C4-2B (cell line): ENCODE results near the gene FAM221B.

Experiments used
- ZFX ChIP-seq: fragments of 450-650 bp; IDR thresholded peaks from 2 replicates; pipeline ENCODE4 v1.6.1; 2017
- TF ChIP-seq, protein P1 (sequence below): fragments of 450-650 bp; conservative IDR thresholded peaks from 2 replicates; pipeline ENCODE4 v1.5.1; 2017; ENCODE audit warnings: mild to moderate bottlenecking

- TF ChIP-seq, protein P1, sequence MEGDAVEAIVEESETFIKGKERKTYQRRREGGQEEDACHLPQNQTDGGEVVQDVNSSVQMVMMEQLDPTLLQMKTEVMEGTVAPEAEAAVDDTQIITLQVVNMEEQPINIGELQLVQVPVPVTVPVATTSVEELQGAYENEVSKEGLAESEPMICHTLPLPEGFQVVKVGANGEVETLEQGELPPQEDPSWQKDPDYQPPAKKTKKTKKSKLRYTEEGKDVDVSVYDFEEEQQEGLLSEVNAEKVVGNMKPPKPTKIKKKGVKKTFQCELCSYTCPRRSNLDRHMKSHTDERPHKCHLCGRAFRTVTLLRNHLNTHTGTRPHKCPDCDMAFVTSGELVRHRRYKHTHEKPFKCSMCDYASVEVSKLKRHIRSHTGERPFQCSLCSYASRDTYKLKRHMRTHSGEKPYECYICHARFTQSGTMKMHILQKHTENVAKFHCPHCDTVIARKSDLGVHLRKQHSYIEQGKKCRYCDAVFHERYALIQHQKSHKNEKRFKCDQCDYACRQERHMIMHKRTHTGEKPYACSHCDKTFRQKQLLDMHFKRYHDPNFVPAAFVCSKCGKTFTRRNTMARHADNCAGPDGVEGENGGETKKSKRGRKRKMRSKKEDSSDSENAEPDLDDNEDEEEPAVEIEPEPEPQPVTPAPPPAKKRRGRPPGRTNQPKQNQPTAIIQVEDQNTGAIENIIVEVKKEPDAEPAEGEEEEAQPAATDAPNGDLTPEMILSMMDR: no peak
- no peak for TF ChIP-seq ZFX
These were observed 50.0 kb downstream of the FAM221B start for GRCh38 chr9:35778496-35778895.
